Peyer's patch (tissue), 4 donors: ENCODE measurements around the gene OTOS.

Source experiments
- CTCF ChIP-seq, 6 experiments: fragments of 450-650 bp in 4 of 6; fragments of 200-600 bp in 2 of 6; sonication (generic) in 1 of 6; IDR thresholded peaks; one replicate each; pipeline ENCODE4 v1.5.1; 2017 to 2019; ENCODE audit warnings: antibody characterized with exemption in 6 of 6, mild to moderate bottlenecking in 3 of 6, moderate library complexity in 1 of 6
- POLR2A ChIP-seq, 2 donors: fragments of 450-650 bp; IDR thresholded peaks; one replicate each; pipeline ENCODE4 v1.5.1; 2017; ENCODE audit warnings: antibody characterized with exemption in 2 of 2, mild to moderate bottlenecking in 2 of 2, moderate library complexity in 2 of 2

DNA sequence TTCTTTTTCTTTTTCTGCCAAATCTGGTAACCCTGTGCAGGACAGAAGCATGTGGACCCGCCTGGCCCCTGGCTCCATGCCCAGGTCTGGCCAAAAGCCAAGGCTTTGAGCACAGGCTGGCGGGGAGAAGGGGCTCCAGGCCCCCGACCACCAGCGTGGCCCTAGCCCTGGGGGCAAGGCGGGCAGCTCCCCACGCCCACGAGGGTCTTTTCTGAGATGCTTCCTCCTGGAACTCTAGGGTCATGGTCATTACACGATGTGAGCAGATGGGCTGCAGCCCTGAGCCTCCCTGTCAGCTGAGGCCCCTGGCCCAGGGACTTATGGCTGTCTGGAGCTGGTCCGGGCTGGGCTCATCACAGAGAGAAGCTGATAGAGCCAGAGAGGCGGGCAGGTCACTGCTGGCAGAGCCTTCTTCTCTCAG, 5.7 kb upstream of the OTOS start:
- TF ChIP-seq CTCF (IDR thresholded peaks at IDR 0.05), result no peak
- no peak for TF ChIP-seq POLR2A (IDR thresholded peaks at IDR 0.05)
